ENCODE measurements around the gene GSC2. TPM values are rescaled to one million over a fixed set of nuclear protein-coding genes. Genes with fewer than 3 reads are reported as not detected.
A peak's percentile ranks its signal among the peaks of the same experiment; 100 is the strongest.

GSC2 gene
- total RNA-seq, 2 experiments from 2014 or later: not detected

DNA sequence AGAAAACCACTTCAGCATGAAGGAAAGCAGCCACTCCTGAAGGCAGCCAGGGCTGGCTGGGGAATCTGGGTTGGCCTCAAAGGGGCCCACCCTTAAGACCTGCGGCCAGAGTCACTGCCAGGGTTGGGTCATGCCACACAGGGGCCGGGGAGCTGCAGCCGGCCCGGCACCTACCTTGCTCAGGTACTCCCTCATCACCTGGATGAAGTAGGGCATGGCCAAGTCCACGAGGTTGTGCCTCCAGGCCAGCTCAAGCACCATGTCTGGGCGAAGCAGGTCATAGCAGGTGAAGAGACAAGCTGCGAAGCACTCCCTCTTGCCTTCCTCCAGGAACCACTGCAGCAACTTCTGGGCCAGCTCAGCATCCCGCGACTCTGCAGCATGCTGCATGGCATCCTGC is 33.1 kb upstream of the GSC2 start:
- no peak for ATAC-seq (ENCODE audit: poor library complexity)

DNA sequence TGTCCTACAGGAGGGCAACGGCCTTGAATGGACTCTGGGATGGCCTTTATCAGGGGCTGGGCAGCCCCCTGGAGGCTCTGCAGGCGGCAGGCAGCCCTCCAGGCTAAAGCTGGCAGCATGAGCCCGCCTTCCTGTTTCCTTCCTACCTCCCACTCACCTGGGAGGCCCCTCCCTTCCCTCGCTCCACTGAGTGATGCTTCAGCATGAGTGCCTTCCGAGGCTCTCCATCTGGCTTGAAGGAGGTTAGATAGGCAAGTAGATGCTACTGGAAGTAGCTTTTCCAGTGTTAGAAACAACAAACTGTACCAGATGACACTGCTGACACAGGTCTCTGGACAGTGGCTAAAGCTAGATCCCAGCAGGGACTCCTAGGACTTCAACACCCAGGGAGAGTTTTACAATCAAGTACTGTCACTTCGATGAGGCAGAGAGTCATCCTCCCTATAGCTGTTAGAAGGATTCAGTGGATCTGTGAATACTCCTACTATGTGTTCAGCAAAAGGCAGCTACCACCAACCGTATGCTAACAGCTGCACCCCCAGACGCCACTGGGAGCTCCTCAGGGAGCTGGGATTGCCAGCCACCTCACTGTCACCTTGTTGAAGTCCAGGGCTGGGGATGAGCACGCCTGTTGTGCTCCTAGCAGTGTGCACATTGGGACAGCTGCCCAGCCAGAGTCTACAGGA is 32.5 kb upstream of the GSC2 start:
- POLR2A ChIA-PET: no interaction called here
- Histone ChIP-seq H3K4me1 (ENCODE audit: insufficient read depth, low read length) (peaks cover 28% of the 10 kb centered on the region), H3K27ac (ENCODE audit: low read depth in 1 of 2, low read length in 2 of 2) (no peak overlapping the region), H3K27me3 (ENCODE audit: control insufficient read depth in 1 of 2, insufficient read depth in 2 of 2, low read length in 2 of 2) (no peaks in the 10 kb centered on the region), H3K9me3 (ENCODE audit: control insufficient read depth in 1 of 2, insufficient read depth in 1 of 2, low read length in 2 of 2) (no peaks in the 10 kb centered on the region), H3K4me3 (ENCODE audit: low read length) (no peak overlapping the region), H3K36me3 (ENCODE audit: insufficient read depth, low read length) (no peaks in the 10 kb centered on the region)
- Mint-ChIP-seq H3K4me1 (ENCODE audit: low read depth) (peaks cover 18% of the 10 kb centered on the region), H3K4me3 (peak overlapping the region; percentile 68), H3K9me3 (no peaks in the 10 kb centered on the region), H3K27ac (peak overlapping the region; percentile 61), H3K27me3 (no peaks in the 10 kb centered on the region), H3K36me3 (ENCODE audit: low read depth) (no peaks in the 10 kb centered on the region)
- CTCF ChIA-PET: no interaction called here
- DNase-seq: no peak
- intact Hi-C loops (cut with DNase I, micrococcal nuclease): loop anchor here in 1 of 2 experiments (5.0 kb wide), 1 partner anchor 265 kb away; the partner anchor contains the start of gene C22orf39
- no peak for ATAC-seq (ENCODE audit: poor library complexity)
- TF ChIP-seq, protein P1, sequence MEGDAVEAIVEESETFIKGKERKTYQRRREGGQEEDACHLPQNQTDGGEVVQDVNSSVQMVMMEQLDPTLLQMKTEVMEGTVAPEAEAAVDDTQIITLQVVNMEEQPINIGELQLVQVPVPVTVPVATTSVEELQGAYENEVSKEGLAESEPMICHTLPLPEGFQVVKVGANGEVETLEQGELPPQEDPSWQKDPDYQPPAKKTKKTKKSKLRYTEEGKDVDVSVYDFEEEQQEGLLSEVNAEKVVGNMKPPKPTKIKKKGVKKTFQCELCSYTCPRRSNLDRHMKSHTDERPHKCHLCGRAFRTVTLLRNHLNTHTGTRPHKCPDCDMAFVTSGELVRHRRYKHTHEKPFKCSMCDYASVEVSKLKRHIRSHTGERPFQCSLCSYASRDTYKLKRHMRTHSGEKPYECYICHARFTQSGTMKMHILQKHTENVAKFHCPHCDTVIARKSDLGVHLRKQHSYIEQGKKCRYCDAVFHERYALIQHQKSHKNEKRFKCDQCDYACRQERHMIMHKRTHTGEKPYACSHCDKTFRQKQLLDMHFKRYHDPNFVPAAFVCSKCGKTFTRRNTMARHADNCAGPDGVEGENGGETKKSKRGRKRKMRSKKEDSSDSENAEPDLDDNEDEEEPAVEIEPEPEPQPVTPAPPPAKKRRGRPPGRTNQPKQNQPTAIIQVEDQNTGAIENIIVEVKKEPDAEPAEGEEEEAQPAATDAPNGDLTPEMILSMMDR (IDR thresholded peaks at IDR 0.05): no peak

More for the DNA sequence above, 33.1 kb upstream of the GSC2 start:
- TF ChIP-seq, protein P1 (IDR thresholded peaks at IDR 0.05): no peak
- H3K9me3 ChIP-seq (ENCODE audit: control insufficient read depth in 1 of 2, insufficient read depth in 1 of 2, low read length in 2 of 2): no peaks in the 10 kb centered on the region
- POLR2A ChIA-PET: no interaction called here
- no peaks in the 10 kb centered on the region for H3K9me3 Mint-ChIP-seq
- peaks cover 18% of the 10 kb centered on the region for H3K4me1 Mint-ChIP-seq (ENCODE audit: low read depth)
- DNase-seq: no peak
- H3K27me3 ChIP-seq (ENCODE audit: control insufficient read depth in 1 of 2, insufficient read depth in 2 of 2, low read length in 2 of 2): no peaks in the 10 kb centered on the region
- H3K4me3 ChIP-seq (ENCODE audit: low read length): no peak overlapping the region
- peaks cover 26% of the 10 kb centered on the region for H3K4me1 ChIP-seq (ENCODE audit: insufficient read depth, low read length)
- no peaks in the 10 kb centered on the region for H3K36me3 ChIP-seq (ENCODE audit: insufficient read depth, low read length)
- intact Hi-C loops (cut with DNase I, micrococcal nuclease): loop anchor here in 1 of 2 experiments (5.0 kb wide), 1 partner anchor 264 kb away; the partner anchor contains the start of gene C22orf39
- H3K27ac Mint-ChIP-seq: no peak overlapping the region
- CTCF ChIA-PET: no interaction called here
- H3K27me3 Mint-ChIP-seq: no peaks in the 10 kb centered on the region
- no peak overlapping the region for H3K4me3 Mint-ChIP-seq
- H3K27ac ChIP-seq (ENCODE audit: low read depth in 1 of 2, low read length in 2 of 2): no peak overlapping the region
- no peaks in the 10 kb centered on the region for H3K36me3 Mint-ChIP-seq (ENCODE audit: low read depth)

DNA sequence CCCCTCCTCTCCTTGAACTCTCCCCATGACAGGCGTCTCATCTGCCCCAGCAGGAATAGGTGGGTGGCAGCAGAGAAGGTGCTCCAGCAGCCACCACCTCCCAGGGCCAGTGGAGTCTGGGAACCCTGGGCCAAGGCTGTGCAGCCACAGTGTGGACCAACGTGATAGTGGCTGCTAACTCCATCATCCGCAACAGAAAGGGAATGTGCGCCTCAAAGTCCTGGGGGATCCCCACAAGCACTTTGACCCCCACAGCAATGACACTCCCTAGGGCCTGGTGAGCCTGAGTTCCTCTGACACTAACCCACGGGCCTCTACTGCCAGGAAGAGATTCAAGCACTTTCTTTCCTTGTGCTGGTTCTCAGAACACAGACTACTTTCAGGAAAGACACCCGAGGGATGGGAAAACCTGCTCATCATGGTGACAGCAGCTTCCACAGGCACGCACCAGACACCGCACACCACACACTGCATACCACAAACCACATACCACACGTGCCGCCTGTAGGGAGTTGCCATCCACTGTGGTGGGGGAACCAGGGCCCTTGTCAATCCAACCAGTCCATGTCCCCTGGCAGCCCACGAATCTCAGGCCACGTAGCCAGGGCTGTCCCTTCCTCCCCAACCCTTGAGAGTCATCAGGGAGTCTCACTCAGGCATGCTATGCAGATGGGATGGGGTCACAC is 31.8 kb upstream of the GSC2 start:
- peak in 1 of 14 experiments; percentile 41 for DNase-seq
- H3K4me3 Mint-ChIP-seq: peak overlapping the region; percentile 72
- H3K9me3 Mint-ChIP-seq: no peaks in the 10 kb centered on the region
- H3K4me1 Mint-ChIP-seq (ENCODE audit: low read depth): peaks cover 18% of the 10 kb centered on the region
- no peaks in the 10 kb centered on the region for H3K27me3 Mint-ChIP-seq
- Histone ChIP-seq H3K27me3 (ENCODE audit: control insufficient read depth in 1 of 2, insufficient read depth in 2 of 2, low read length in 2 of 2) (no peaks in the 10 kb centered on the region), H3K4me1 (ENCODE audit: insufficient read depth, low read length) (peaks cover 35% of the 10 kb centered on the region), H3K27ac (ENCODE audit: low read depth in 1 of 2, low read length in 2 of 2) (no peak overlapping the region), H3K9me3 (ENCODE audit: control insufficient read depth in 1 of 2, insufficient read depth in 1 of 2, low read length in 2 of 2) (no peaks in the 10 kb centered on the region), H3K4me3 (ENCODE audit: low read length) (no peak overlapping the region), H3K36me3 (ENCODE audit: insufficient read depth, low read length) (no peaks in the 10 kb centered on the region)
- POLR2A ChIA-PET: no interaction called here
- no peak for ATAC-seq (ENCODE audit: poor library complexity)
- TF ChIP-seq, protein P1 (IDR thresholded peaks at IDR 0.05): no peak
- H3K36me3 Mint-ChIP-seq (ENCODE audit: low read depth): no peaks in the 10 kb centered on the region
- peak overlapping the region; percentile 61 for H3K27ac Mint-ChIP-seq
- intact Hi-C loops (cut with DNase I, micrococcal nuclease): loop anchor here in 1 of 2 experiments (2.0 to 5.0 kb wide), 2 partner anchors 265 to 295 kb away; partner anchors contain the start of gene C22orf39
- CTCF ChIA-PET: no interaction called here

Measured in CD4-positive, alpha-beta T cell (primary cell).